Measurements from ENCODE around the gene CACNA1C. TPM values are rescaled to one million over a fixed set of nuclear protein-coding genes. Genes with fewer than 3 reads are reported as not detected.

The CACNA1C gene
- total RNA-seq, 1 experiment from 2014 or later = not detected

- Histone ChIP-seq H3K9me3 (ENCODE audit: insufficient read depth, low read depth) (no peaks in the 10 kb centered on the region), H3K79me2 (ENCODE audit: low read depth) (no peaks in the 10 kb centered on the region), H4K20me1 (ENCODE audit: insufficient read depth) (no peaks in the 10 kb centered on the region), H3K27me3 (ENCODE audit: insufficient read depth, low read depth) (peaks cover 99% of the 10 kb centered on the region), H3K4me3 (no peak overlapping the region), H3K27ac (no peak overlapping the region), H3K9me2 (ENCODE audit: insufficient read depth) (no peaks in the 10 kb centered on the region), H3K4me1 (replicated peaks; ENCODE audit: insufficient read depth) (no peaks in the 10 kb centered on the region), H3K36me3 (ENCODE audit: low read depth) (no peaks in the 10 kb centered on the region), H3F3A (ENCODE audit: insufficient read depth, low read depth) (no peaks in the 10 kb centered on the region), H3K4me2 (no peak overlapping the region), H2AFZ (no peak overlapping the region)
- TF ChIP-seq EZH2 (IDR thresholded peaks at IDR 0.05; ENCODE audit: low read depth) (no peak), CTCF (conservative IDR thresholded peaks at IDR 0.05) (no peak)
- POLR2A ChIA-PET (ENCODE audit: unreplicated experiment) = no interaction called here
- no peak for DNase-seq
- CTCF ChIA-PET = no interaction called here
- BruUV-seq (replicated peaks) = no TSS peak
- intact Hi-C loops (cut with micrococcal nuclease; ENCODE audit: unreplicated experiment) = no loop called here
Observed at GRCh38 chr12:2589381-2589780, 536.6 kb downstream of the CACNA1C start.

GRCh38 chr12:2593045-2593444 lies 540.3 kb downstream of the CACNA1C start:
- intact Hi-C loops (cut with micrococcal nuclease; ENCODE audit: unreplicated experiment) = no loop called here
- no peak overlapping the region for H2AFZ ChIP-seq
- POLR2A ChIA-PET (ENCODE audit: unreplicated experiment) = interaction anchor here (0.5 kb wide), 1 partner anchor 8 kb away, joined by 3 read pairs; no protein-coding TSS in a partner anchor
- TF ChIP-seq EZH2 (IDR thresholded peaks at IDR 0.05; ENCODE audit: low read depth) = no peak
- no peak for TF ChIP-seq CTCF (conservative IDR thresholded peaks at IDR 0.05)
- H3K27ac ChIP-seq = no peak overlapping the region
- H3K4me3 ChIP-seq = no peak overlapping the region
- no peaks in the 10 kb centered on the region for H3F3A ChIP-seq (ENCODE audit: insufficient read depth, low read depth)
- H3K27me3 ChIP-seq (ENCODE audit: insufficient read depth, low read depth) = peaks cover 99% of the 10 kb centered on the region
- CTCF ChIA-PET = no interaction called here
- no peak for DNase-seq
- no peaks in the 10 kb centered on the region for H3K79me2 ChIP-seq (ENCODE audit: low read depth)
- H3K4me1 ChIP-seq (replicated peaks; ENCODE audit: insufficient read depth) = no peaks in the 10 kb centered on the region
- no peaks in the 10 kb centered on the region for H3K9me3 ChIP-seq (ENCODE audit: insufficient read depth, low read depth)
- H3K4me2 ChIP-seq = no peak overlapping the region
- BruUV-seq (replicated peaks) = no TSS peak
- no peaks in the 10 kb centered on the region for H3K36me3 ChIP-seq (ENCODE audit: low read depth)
- no peaks in the 10 kb centered on the region for H4K20me1 ChIP-seq (ENCODE audit: insufficient read depth)
- no peaks in the 10 kb centered on the region for H3K9me2 ChIP-seq (ENCODE audit: insufficient read depth)

- intact Hi-C loops (cut with micrococcal nuclease; ENCODE audit: unreplicated experiment) = no loop called here
- BruUV-seq (replicated peaks) = no TSS peak
- TF ChIP-seq EZH2 (IDR thresholded peaks at IDR 0.05; ENCODE audit: low read depth) (no peak), CTCF (conservative IDR thresholded peaks at IDR 0.05) (no peak)
Observed at GRCh38 chr12:2596441-2596840, 543.7 kb downstream of the CACNA1C start.

More at GRCh38 chr12:2596441-2596840, 543.7 kb downstream of the CACNA1C start:
- Histone ChIP-seq H3K27me3 (ENCODE audit: insufficient read depth, low read depth) (peaks cover 99% of the 10 kb centered on the region), H2AFZ (no peak overlapping the region), H3K27ac (no peak overlapping the region), H3K79me2 (ENCODE audit: low read depth) (no peaks in the 10 kb centered on the region), H3K36me3 (ENCODE audit: low read depth) (no peaks in the 10 kb centered on the region), H3K4me2 (no peak overlapping the region), H3K9me3 (ENCODE audit: insufficient read depth, low read depth) (no peaks in the 10 kb centered on the region), H3K4me3 (no peak overlapping the region), H3K4me1 (replicated peaks; ENCODE audit: insufficient read depth) (no peaks in the 10 kb centered on the region), H3F3A (ENCODE audit: insufficient read depth, low read depth) (no peaks in the 10 kb centered on the region), H4K20me1 (ENCODE audit: insufficient read depth) (no peaks in the 10 kb centered on the region), H3K9me2 (ENCODE audit: insufficient read depth) (no peaks in the 10 kb centered on the region)
- CTCF ChIA-PET = no interaction called here
- POLR2A ChIA-PET (ENCODE audit: unreplicated experiment) = no interaction called here
- no peak for DNase-seq

All from PC-9 (cell line).